Epithelial cell of prostate (primary cell): ENCODE results near the gene MSMP.

ENCODE experiments used
- DNase-seq: peaks from one replicate; pipeline ENCODE4 v3.0.0-alpha.2; 2011; ENCODE audit warnings: low read depth, low spot score
- H3K27ac ChIP-seq: fragments of 450-650 bp; 2 replicates; pipeline ENCODE4 v1.5.1; 2017; ENCODE audit warnings: mild to moderate bottlenecking

MSMP gene

GRCh38 chr9:35771943-35772342, 17.9 kb upstream of the MSMP start:
- H3K27ac ChIP-seq: peak overlapping the region; percentile 70
- DNase-seq: peak; percentile 68

- H3K27ac ChIP-seq: peak overlapping the region; percentile 70
- no peak for DNase-seq
These were observed 17.5 kb upstream of the MSMP start for GRCh38 chr9:35771534-35771933.

GRCh38 chr9:35771075-35771433, 17.0 kb upstream of the MSMP start:
- H3K27ac ChIP-seq: peak overlapping the region; percentile 70
- no peak for DNase-seq

- DNase-seq: no peak
- no peak overlapping the region for H3K27ac ChIP-seq
These were observed 15.7 kb upstream of the MSMP start for GRCh38 chr9:35769763-35770162.

- no peak overlapping the region for H3K27ac ChIP-seq
- no peak for DNase-seq
These were observed 13.4 kb upstream of the MSMP start for GRCh38 chr9:35767458-35767857.

DNA sequence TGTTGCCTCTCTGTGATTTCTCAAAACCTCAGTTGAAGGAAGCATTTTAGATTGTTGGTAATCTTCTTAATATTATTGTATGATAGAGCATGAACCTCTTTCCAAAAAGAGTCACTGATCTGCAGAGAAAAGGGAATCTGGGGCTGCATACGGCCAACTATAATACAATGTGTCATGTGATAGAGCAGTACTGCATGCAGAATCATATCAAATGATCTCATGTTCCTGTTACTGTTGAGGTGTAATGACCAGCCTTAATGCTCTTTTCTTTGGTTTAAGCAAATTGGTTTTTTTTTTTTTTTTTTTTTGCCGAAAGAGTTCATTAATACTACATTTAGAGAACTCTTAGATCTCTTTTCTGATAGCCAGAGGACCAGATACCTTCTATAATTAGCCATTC, 12.9 kb upstream of the MSMP start:
- no peak overlapping the region for H3K27ac ChIP-seq
- DNase-seq: no peak

- DNase-seq: no peak
- no peak overlapping the region for H3K27ac ChIP-seq
These were observed 9.7 kb upstream of the MSMP start for GRCh38 chr9:35763803-35764202.

DNA sequence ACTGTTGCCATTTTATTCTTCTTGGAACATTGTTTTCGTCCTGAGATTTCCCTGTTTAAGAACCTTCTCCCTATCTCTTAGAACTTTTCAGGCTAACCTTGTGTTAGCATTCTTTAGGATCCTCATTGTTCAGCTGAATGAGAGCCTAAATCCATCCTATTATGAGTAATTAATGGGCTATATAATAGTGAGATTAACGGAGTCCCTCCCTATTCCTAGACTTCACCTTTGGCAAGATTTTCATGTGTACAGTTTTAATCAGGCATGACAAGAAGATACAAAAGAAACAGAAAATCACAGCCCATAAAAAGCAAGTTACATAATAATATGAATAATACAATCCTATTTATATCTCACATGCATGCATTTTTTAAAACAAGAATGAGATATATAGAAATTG, 9.1 kb upstream of the MSMP start:
- no peak for DNase-seq
- H3K27ac ChIP-seq: no peak overlapping the region

DNA sequence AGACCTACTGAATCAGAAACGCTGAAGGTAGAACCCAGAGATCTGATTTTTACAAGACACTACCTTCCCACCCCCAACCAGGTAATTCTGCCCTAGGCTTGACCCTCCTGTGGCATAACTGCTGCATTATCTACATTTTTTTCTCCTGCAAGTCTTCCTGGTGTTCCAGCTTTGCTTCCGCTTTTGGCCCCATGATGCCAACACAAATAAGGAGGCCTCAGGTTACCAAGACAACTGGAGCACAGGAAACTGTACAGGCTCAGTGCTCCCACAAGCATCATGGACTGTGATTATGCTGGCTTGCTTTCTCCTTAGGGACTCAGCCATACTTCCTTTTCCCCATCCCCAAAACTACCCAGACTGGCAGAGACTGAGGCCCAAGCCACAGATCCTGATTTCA, 6.6 kb upstream of the MSMP start:
- H3K27ac ChIP-seq: no peak overlapping the region
- no peak for DNase-seq

- no peak overlapping the region for H3K27ac ChIP-seq
- no peak for DNase-seq
These were observed 5.7 kb upstream of the MSMP start for GRCh38 chr9:35759795-35760194.

- H3K27ac ChIP-seq: peak overlapping the region; percentile 88
- DNase-seq: no peak
These were observed 4.5 kb upstream of the MSMP start for GRCh38 chr9:35758475-35759050.

GRCh38 chr9:35757892-35758275, 3.8 kb upstream of the MSMP start:
- peak overlapping the region; percentile 88 for H3K27ac ChIP-seq
- DNase-seq: no peak

- no peak for DNase-seq
- peak overlapping the region; percentile 88 for H3K27ac ChIP-seq
These were observed 3.3 kb upstream of the MSMP start for GRCh38 chr9:35757226-35757891.

GRCh38 chr9:35756275-35757225, 2.5 kb upstream of the MSMP start:
- H3K27ac ChIP-seq: peak overlapping the region; percentile 88
- no peak for DNase-seq

DNA sequence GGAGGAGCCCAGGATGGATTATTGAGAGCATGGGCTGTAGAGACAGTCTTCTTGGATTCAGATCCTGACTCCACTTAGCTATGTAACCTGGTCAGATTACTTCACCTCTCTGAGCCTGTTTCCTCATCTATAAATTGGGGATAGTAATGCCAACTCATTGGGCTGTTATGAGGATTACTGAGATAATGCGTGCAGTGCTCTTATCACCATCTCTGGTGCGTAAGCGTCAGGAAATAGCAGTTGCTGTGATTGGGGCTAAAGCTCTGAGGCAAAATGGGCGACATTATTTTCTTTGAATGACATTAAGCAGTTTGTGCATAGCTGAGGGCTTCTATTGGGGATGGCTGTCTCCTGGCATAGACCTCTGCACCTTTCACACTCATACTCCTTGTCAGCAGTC, 995 bp upstream of the MSMP start:
- no peak for DNase-seq

GRCh38 chr9:35753466-35753865, 610 bp downstream of the MSMP start:
- H3K27ac ChIP-seq: no peak overlapping the region
- DNase-seq: no peak

More for the DNA sequence above, 995 bp upstream of the MSMP start:
- H3K27ac ChIP-seq: no peak overlapping the region

DNA sequence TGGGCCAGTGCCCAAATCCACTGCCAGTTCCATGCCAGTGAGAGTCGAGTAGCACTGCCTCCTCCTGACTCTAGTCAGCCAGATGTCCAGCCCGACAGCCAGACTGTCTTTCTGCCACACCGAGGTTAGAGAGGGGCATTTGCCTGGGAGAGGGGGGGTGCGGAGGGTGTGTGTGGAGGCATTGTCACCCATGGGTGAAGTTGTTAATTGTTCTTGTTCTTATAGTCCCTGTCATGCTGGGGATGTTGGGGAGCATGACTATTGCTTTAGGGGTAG, 3.9 kb downstream of the MSMP start:
- no peak for DNase-seq
- H3K27ac ChIP-seq: peak overlapping the region; percentile 87

DNA sequence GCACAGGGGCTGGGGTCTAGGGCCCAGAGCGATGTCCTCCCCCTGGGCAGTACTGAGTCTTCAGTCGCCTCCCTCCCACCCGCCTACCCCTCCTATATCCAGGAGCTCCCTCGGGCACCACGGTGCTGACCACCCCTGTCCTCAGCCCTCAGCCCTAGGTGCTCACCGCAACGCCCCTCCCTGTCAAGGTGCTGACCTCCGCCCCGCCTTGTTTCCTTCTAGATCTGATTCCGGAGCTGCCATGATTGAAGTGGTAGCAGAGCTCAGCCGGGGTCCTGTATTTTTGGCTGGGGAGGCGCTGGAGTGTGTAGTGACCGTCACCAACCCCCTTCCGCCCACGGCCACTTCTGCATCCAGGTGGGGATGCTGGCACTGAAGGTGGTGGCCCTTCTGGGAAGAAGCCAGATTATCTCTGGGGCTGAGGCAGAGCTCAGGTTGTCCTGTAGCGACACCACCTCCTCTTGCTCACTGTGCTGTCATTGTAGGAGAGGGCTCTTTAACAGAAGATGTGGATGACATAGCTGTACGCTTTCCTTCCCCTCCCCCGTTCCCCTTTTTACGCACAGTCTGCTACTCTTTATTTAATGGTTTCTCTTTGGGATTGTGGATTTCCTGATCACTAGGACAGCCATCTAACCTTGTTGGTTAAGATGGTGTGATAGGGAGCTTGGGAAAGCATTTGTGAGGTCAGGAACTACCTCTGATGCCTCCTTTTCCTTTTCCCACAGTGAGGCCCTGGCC, 4.4 kb downstream of the MSMP start:
- DNase-seq: no peak
- peak overlapping the region; percentile 87 for H3K27ac ChIP-seq

DNA sequence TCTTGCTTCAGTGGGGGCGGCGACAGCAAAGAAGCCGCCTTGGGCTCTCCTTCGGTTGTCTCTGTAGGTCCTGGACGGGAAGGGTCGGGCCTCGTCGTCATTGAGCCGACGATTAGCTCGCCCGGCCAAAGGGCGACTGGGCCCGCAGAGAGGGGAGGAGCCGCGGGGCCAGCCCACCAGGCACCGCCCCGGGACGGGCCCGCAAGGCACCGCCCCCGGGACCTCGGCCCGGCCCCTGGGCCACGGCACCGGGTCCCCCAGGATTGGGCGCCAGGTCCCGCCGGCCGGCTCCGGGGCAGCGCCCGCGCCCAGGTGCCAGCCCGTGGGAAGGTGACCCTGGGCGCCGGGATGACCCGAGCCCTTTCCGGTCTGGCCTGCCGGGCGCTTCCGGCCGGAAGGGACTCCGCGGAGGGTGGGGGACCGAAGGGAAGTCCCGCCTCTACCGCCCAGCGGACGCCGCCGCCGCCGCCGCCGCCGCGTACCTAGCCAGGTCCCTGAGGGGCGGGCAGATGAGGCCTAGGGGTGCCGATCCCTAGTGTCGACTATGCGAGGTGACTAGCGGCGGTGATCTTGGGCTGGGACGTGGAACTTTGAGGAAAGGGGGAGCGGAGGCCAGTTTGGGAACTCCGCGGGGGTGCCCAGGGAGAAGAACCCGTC, 5.1 kb downstream of the MSMP start, which contains the start of the genes GBA2 and RGP1:
GBA2 (minus strand) TSS at position 371 of the 657 bp plus-strand sequence. CDS start 524 bp downstream, outside the sequence.
RGP1 (plus strand) TSS at position 430 of the 657 bp plus-strand sequence. CDS start 469 bp downstream, outside the sequence.
- H3K27ac ChIP-seq: peak within 1 kb of the TSS; percentile 87
- DNase-seq: no peak

DNA sequence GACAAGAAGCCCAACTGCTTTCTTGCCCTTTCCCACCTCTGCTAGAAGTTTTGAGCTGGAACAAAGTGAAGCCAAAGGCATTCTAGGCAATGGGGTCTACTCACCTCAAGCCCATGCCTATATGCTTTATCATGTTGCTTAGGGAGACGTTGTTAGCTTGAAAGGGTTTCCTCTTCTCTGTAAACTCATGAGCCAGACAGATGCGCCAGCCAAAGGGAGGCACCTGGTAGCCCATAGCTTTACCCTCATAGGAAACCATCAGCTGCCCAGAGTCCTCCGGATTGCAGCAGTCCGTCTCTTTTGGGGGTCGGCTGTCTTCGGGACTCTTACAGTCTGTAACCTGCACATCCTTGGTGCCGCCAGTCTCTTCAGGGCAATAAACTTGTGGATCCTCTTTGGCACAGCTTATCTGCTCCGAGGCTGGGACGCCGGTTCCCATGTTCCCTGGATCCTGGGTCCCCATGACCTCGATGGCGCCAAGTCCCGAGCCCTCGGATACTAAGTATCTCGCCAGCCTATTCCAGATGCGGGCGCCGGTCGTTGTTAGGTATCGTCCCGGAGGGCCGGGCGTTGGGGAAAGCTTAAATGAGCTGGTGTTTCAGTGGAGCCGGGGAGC, 5.7 kb downstream of the MSMP start:
- no peak for DNase-seq
- peak overlapping the region; percentile 87 for H3K27ac ChIP-seq
